GM12873 (cell line): ENCODE results near the gene RAB14.

Experiments
- CTCF ChIP-seq: IDR thresholded peaks from 2 replicates; pipeline ENCODE4 v1.5.1; 2012; ENCODE audit warnings: low read depth, mild to moderate bottlenecking, moderate library complexity, low read length, control low read depth; ENCODE audit not compliant: insufficient read depth; ENCODE audit errors: missing control alignments

Gene RAB14

GRCh38 chr9:121189660-121190059, 12.0 kb downstream of the RAB14 start:
- TF ChIP-seq CTCF, result no peak

- no peak for TF ChIP-seq CTCF
These were observed 12.7 kb downstream of the RAB14 start for GRCh38 chr9:121189006-121189405.

- no peak for TF ChIP-seq CTCF
These were observed 13.9 kb downstream of the RAB14 start for GRCh38 chr9:121187636-121188305.

GRCh38 chr9:121185774-121186403, 15.8 kb downstream of the RAB14 start:
- TF ChIP-seq CTCF, result no peak

GRCh38 chr9:121185178-121185745, 16.4 kb downstream of the RAB14 start:
- no peak for TF ChIP-seq CTCF

GRCh38 chr9:121184463-121184862, 17.2 kb downstream of the RAB14 start:
- TF ChIP-seq CTCF, result no peak

- no peak for TF ChIP-seq CTCF
These were observed 17.8 kb downstream of the RAB14 start for GRCh38 chr9:121183666-121184423.
